T-cell (primary cell): ENCODE results near the gene DBF4B. TPM values are rescaled to one million over a fixed set of nuclear protein-coding genes. Genes with fewer than 3 reads are reported as not detected.

ENCODE experiments used
- ATAC-seq, 4 experiments: fragments of 200-7000 bp in 3 of 4; fragments of 150-1000 bp in 1 of 4; cut with Tn5 transposase; replicated peaks in 1 of 4; 1 replicate in 3 of 4; 2 replicates in 1 of 4; pipeline ENCODE4 v1.10.0; 2021; ENCODE audit warnings: moderate library complexity in 3 of 4, mild to moderate bottlenecking in 2 of 4, moderate number of reproducible peaks in 1 of 4
- CTCF ChIA-PET, 2 donors: fragments of 300-600 bp; sonication (Branson Sonifier 250); formaldehyde crosslinking; loops; one replicate each; lab custom pipeline; 2022; ENCODE audit warnings: antibody characterized with exemption in 2 of 2; lab: Charles Lee
- POLR2A ChIA-PET, 2 donors: fragments of 300-600 bp; sonication (Branson Sonifier 250); formaldehyde crosslinking; loops; one replicate each; lab custom pipeline; 2022; ENCODE audit warnings: antibody characterized with exemption in 2 of 2; lab: Charles Lee
- DNase-seq, 35 experiments: peaks; one replicate each; pipeline versions ENCODE4 v3.0.0 to v3.0.0-alpha.2; 2013 to 2023
- H3K27ac ChIP-seq: one replicate; pipeline ENCODE4 v1.5.1; 2013; ENCODE audit warnings: low read length
- H3K27me3 ChIP-seq, 2 experiments: replicated peaks in 1 of 2; 1 replicate in 1 of 2; 2 replicates in 1 of 2; pipeline versions ENCODE4 v1.6.1 to v1.7.0; 2013; ENCODE audit warnings: low read length in 1 of 2, mixed read lengths in 1 of 2; ENCODE audit not compliant: control insufficient read depth in 2 of 2, insufficient read depth in 2 of 2; ENCODE audit errors: extremely low read depth in 1 of 2
- H3K36me3 ChIP-seq, 2 donors: 1 replicate in 1 of 2; 2 replicates in 1 of 2; pipeline versions ENCODE4 v1.6.1 to v1.7.0; 2013; ENCODE audit warnings: low read length in 1 of 2; ENCODE audit not compliant: control insufficient read depth in 2 of 2, insufficient read depth in 1 of 2; ENCODE audit errors: extremely low read depth in 1 of 2
- H3K4me1 ChIP-seq, 2 experiments: 1 replicate in 1 of 2; 2 replicates in 1 of 2; pipeline versions ENCODE4 v1.6.1 to v1.7.0; 2013; ENCODE audit warnings: low read length in 2 of 2, mixed read lengths in 1 of 2; ENCODE audit not compliant: insufficient read depth in 2 of 2, control insufficient read depth in 1 of 2; ENCODE audit errors: extremely low read depth in 1 of 2
- H3K4me3 ChIP-seq, 2 donors: 1 replicate in 1 of 2; 2 replicates in 1 of 2; pipeline versions ENCODE4 v1.5.1 to v1.7.0; 2013; ENCODE audit warnings: mild to moderate bottlenecking in 2 of 2, low read length in 1 of 2, moderate library complexity in 1 of 2; ENCODE audit not compliant: control insufficient read depth in 1 of 2; ENCODE audit errors: extremely low read depth in 1 of 2
- H3K9me3 ChIP-seq: 2 replicates; pipeline ENCODE4 v1.7.0; 2013
- H3K27ac Mint-ChIP-seq, 2 donors: one replicate each; pipeline ENCODE4 v1.8.0; 2020 to 2021; ENCODE audit warnings: mild to moderate bottlenecking in 2 of 2, mixed read lengths in 2 of 2
- H3K27me3 Mint-ChIP-seq, 2 donors: one replicate each; pipeline ENCODE4 v1.8.0; 2021 to 2022; ENCODE audit warnings: mixed read lengths in 2 of 2
- H3K36me3 Mint-ChIP-seq: one replicate; pipeline ENCODE4 v1.8.0; 2021; ENCODE audit warnings: mixed read lengths
- H3K4me1 Mint-ChIP-seq, 3 donors: one replicate each; pipeline ENCODE4 v1.8.0; 2020 to 2022; ENCODE audit warnings: mixed read lengths in 3 of 3, mild to moderate bottlenecking in 1 of 3
- H3K4me3 Mint-ChIP-seq, 3 donors: one replicate each; pipeline ENCODE4 v1.8.0; 2020 to 2022; ENCODE audit warnings: mild to moderate bottlenecking in 3 of 3, mixed read lengths in 3 of 3, moderate library complexity in 3 of 3
- H3K9me3 Mint-ChIP-seq, 3 donors: one replicate each; pipeline ENCODE4 v1.8.0; 2020 to 2022; ENCODE audit warnings: mixed read lengths in 3 of 3
- WGBS: methylation state at CpG from one replicate; pipeline ENCODE4 v1.1.5; 2013; ENCODE audit warnings: missing lambda C conversion rate; ENCODE audit not compliant: insufficient coverage; 5-methylcytosine and 5-hydroxymethylcytosine counted together
- total RNA-seq, 35 experiments: library from RNA in 6 of 35; stranded (reverse) in 6 of 35; fragments of 120-200 nt in 1 of 35; gene quantifications; one replicate each; pipeline versions ENCODE4 v1.2.1 to v1.2.4 and lab custom pipeline; 2013 to 2026

DBF4B gene
- total RNA-seq, 5 donors from 2014 or later (not counting 1 experiment from before 2014, with no cell fraction given): 3.8 to 7.8 (median 6.8) TPM

GRCh38 chr17:44749076-44749979, 40.9 kb downstream of the DBF4B start:
- Histone ChIP-seq H3K4me3 (no peak overlapping the region), H3K36me3 (peaks cover 3% of the 10 kb centered on the region in 2 donors), H3K9me3 (no peaks in the 10 kb centered on the region), H3K4me1 (no peaks in the 10 kb centered on the region), H3K27ac (no peak overlapping the region), H3K27me3 (peaks cover 0 to 7% of the 10 kb centered on the region in 2 experiments)
- WGBS: 96% methylated on average over 17 of the region's 19 CpGs
- peaks cover 14% of the 10 kb centered on the region for H3K36me3 Mint-ChIP-seq
- H3K4me1 Mint-ChIP-seq: no peaks in the 10 kb centered on the region
- no peak overlapping the region for H3K27ac Mint-ChIP-seq
- CTCF ChIA-PET: no interaction called here
- ATAC-seq (no peak), DNase-seq (no peak)
- POLR2A ChIA-PET: no interaction called here
- no peak overlapping the region for H3K4me3 Mint-ChIP-seq
- no peaks in the 10 kb centered on the region for H3K9me3 Mint-ChIP-seq
- H3K27me3 Mint-ChIP-seq: no peaks in the 10 kb centered on the region

GRCh38 chr17:44749980-44750318, 41.5 kb downstream of the DBF4B start:
- H3K27me3 ChIP-seq: peaks cover 0 to 7% of the 10 kb centered on the region in 2 experiments
- WGBS: 100% methylated on average over 4 of the region's 9 CpGs
- H3K27ac ChIP-seq: no peak overlapping the region
- Mint-ChIP-seq H3K4me1 (no peaks in the 10 kb centered on the region), H3K27ac (no peak overlapping the region), H3K27me3 (no peaks in the 10 kb centered on the region), H3K9me3 (no peaks in the 10 kb centered on the region), H3K4me3 (no peak overlapping the region), H3K36me3 (peaks cover 14% of the 10 kb centered on the region)
- no peaks in the 10 kb centered on the region for H3K9me3 ChIP-seq
- peaks cover 3% of the 10 kb centered on the region in 2 donors for H3K36me3 ChIP-seq
- ChIA-PET CTCF (no interaction called here), POLR2A (no interaction called here)
- no peak for DNase-seq
- no peaks in the 10 kb centered on the region for H3K4me1 ChIP-seq
- no peak for ATAC-seq
- H3K4me3 ChIP-seq: no peak overlapping the region

- CTCF ChIA-PET: no interaction called here
- no peak for DNase-seq
- WGBS: 89% methylated on average over 7 of the region's 7 CpGs
- POLR2A ChIA-PET: no interaction called here
- peaks cover 0 to 9% of the 10 kb centered on the region in 2 experiments for H3K27me3 ChIP-seq
- H3K4me1 ChIP-seq: no peaks in the 10 kb centered on the region
- Mint-ChIP-seq H3K4me3 (no peak overlapping the region), H3K27me3 (no peaks in the 10 kb centered on the region), H3K4me1 (no peaks in the 10 kb centered on the region), H3K36me3 (peaks cover 14% of the 10 kb centered on the region), H3K27ac (no peak overlapping the region), H3K9me3 (no peaks in the 10 kb centered on the region)
- ATAC-seq: no peak
- H3K4me3 ChIP-seq: no peak overlapping the region
- no peak overlapping the region for H3K27ac ChIP-seq
- H3K36me3 ChIP-seq: peaks cover 3% of the 10 kb centered on the region in 2 donors
- no peaks in the 10 kb centered on the region for H3K9me3 ChIP-seq
These were observed 42.9 kb downstream of the DBF4B start for GRCh38 chr17:44751331-44751730.

GRCh38 chr17:44751806-44752205, 43.3 kb downstream of the DBF4B start:
- CTCF ChIA-PET: no interaction called here
- DNase-seq: no peak

GRCh38 chr17:44752953-44753861, 44.7 kb downstream of the DBF4B start:
- Mint-ChIP-seq H3K27ac (no peak overlapping the region), H3K4me3 (no peak overlapping the region), H3K36me3 (peaks cover 14% of the 10 kb centered on the region), H3K27me3 (peaks cover 7 to 14% of the 10 kb centered on the region in 2 donors), H3K4me1 (peaks cover 0 to 3% (median 1%) of the 10 kb centered on the region in 3 donors), H3K9me3 (no peaks in the 10 kb centered on the region)
- ATAC-seq (no peak), DNase-seq (no peak)
- Histone ChIP-seq H3K9me3 (no peaks in the 10 kb centered on the region), H3K4me1 (peaks cover 0 to 1% of the 10 kb centered on the region in 2 experiments), H3K27ac (no peak overlapping the region), H3K36me3 (peaks cover 0 to 3% of the 10 kb centered on the region in 2 donors), H3K4me3 (no peak overlapping the region), H3K27me3 (peaks cover 0 to 25% of the 10 kb centered on the region in 2 experiments)
- CTCF ChIA-PET: no interaction called here
- 86% methylated on average over 13 of the region's 17 CpGs for WGBS
- POLR2A ChIA-PET: no interaction called here

More at GRCh38 chr17:44751806-44752205, 43.3 kb downstream of the DBF4B start:
- Histone ChIP-seq H3K27ac (no peak overlapping the region), H3K4me3 (no peak overlapping the region), H3K27me3 (peaks cover 0 to 11% of the 10 kb centered on the region in 2 experiments), H3K9me3 (no peaks in the 10 kb centered on the region), H3K36me3 (peaks cover 3% of the 10 kb centered on the region in 2 donors), H3K4me1 (no peaks in the 10 kb centered on the region)
- Mint-ChIP-seq H3K27me3 (peaks cover 0 to under 1% of the 10 kb centered on the region in 2 donors), H3K27ac (no peak overlapping the region), H3K4me1 (no peaks in the 10 kb centered on the region), H3K36me3 (peaks cover 14% of the 10 kb centered on the region), H3K4me3 (no peak overlapping the region), H3K9me3 (no peaks in the 10 kb centered on the region)
- ATAC-seq: no peak
- WGBS: 91% methylated on average over 7 of the region's 10 CpGs
- POLR2A ChIA-PET: no interaction called here

- Mint-ChIP-seq H3K36me3 (peaks cover 14% of the 10 kb centered on the region), H3K4me1 (peaks cover 0 to 4% (median 2%) of the 10 kb centered on the region in 3 donors), H3K27ac (no peak overlapping the region), H3K27me3 (peaks cover 7 to 16% of the 10 kb centered on the region in 2 donors), H3K4me3 (no peak overlapping the region), H3K9me3 (no peaks in the 10 kb centered on the region)
- DNase-seq (no peak), ATAC-seq (no peak)
- CTCF ChIA-PET: no interaction called here
- no peaks in the 10 kb centered on the region for H3K9me3 ChIP-seq
- H3K27me3 ChIP-seq: peaks cover 0 to 32% of the 10 kb centered on the region in 2 experiments
- 91% methylated on average over 7 of the region's 7 CpGs for WGBS
- no peak overlapping the region for H3K27ac ChIP-seq
- H3K4me3 ChIP-seq: no peak overlapping the region
- H3K36me3 ChIP-seq: no peaks in the 10 kb centered on the region
- peaks cover 0 to 8% of the 10 kb centered on the region in 2 experiments for H3K4me1 ChIP-seq
- POLR2A ChIA-PET: interaction anchor here in 1 of 2 donors (0.5 kb wide), 1 partner anchor 365 kb away, joined by 3 read pairs; no protein-coding TSS in a partner anchor
These were observed 45.8 kb downstream of the DBF4B start for GRCh38 chr17:44754276-44754675.
